Lower leg skin (tissue), 3 donors: ENCODE results near the gene THSD4.

ENCODE experiments used
- CTCF ChIP-seq, 3 donors: fragments of 450-650 bp; IDR thresholded peaks; one replicate each; pipeline ENCODE4 v1.5.1; 2016; ENCODE audit warnings: antibody characterized with exemption in 3 of 3, mild to moderate bottlenecking in 3 of 3, moderate library complexity in 2 of 3
- POLR2A ChIP-seq, 2 donors: fragments of 450-650 bp; IDR thresholded peaks; one replicate each; pipeline ENCODE4 v1.6.1; 2016 to 2017; ENCODE audit warnings: antibody characterized with exemption in 2 of 2, mild to moderate bottlenecking in 1 of 2, moderate library complexity in 1 of 2

DNA sequence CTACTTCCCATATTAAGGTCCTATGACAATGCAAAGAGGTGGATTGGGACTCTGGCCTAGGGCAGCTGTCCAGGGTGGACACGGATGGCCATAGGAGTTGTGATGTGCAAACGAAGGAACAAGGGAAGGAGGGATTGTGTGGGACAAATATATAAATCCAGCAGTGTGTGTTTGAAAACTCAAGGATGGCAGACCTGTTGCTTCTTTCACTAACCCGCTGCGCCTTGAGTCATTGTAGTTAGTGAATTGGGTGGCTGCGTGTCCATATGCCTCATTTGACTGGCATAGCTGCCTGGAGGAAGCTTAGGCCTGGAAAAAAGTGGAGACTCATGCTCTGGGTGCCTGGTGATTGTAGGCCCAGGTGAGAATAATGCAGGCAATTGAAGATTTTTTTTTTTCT lies 334.7 kb downstream of the THSD4 start:
- no peak for TF ChIP-seq CTCF (IDR thresholded peaks at IDR 0.05)
- TF ChIP-seq POLR2A (IDR thresholded peaks at IDR 0.05): no peak
